T-cell (primary cell): ENCODE data around the gene SYNPO. TPM values are rescaled to one million over a fixed set of nuclear protein-coding genes. Genes with fewer than 3 reads are reported as not detected.
A peak's percentile ranks its signal among the peaks of the same experiment; 100 is the strongest.

Experiments
- ATAC-seq, 4 experiments: fragments of 200-7000 bp in 3 of 4; fragments of 150-1000 bp in 1 of 4; cut with Tn5 transposase; replicated peaks in 1 of 4; 1 replicate in 3 of 4; 2 replicates in 1 of 4; pipeline ENCODE4 v1.10.0; 2021; ENCODE audit warnings: moderate library complexity in 3 of 4, mild to moderate bottlenecking in 2 of 4, moderate number of reproducible peaks in 1 of 4
- CTCF ChIA-PET, 2 donors: fragments of 300-600 bp; sonication (Branson Sonifier 250); formaldehyde crosslinking; loops; one replicate each; lab custom pipeline; 2022; ENCODE audit warnings: antibody characterized with exemption in 2 of 2; lab: Charles Lee
- POLR2A ChIA-PET, 2 donors: fragments of 300-600 bp; sonication (Branson Sonifier 250); formaldehyde crosslinking; loops; one replicate each; lab custom pipeline; 2022; ENCODE audit warnings: antibody characterized with exemption in 2 of 2; lab: Charles Lee
- DNase-seq, 35 experiments: peaks; one replicate each; pipeline versions ENCODE4 v3.0.0 to v3.0.0-alpha.2; 2013 to 2023
- H3K27ac ChIP-seq: one replicate; pipeline ENCODE4 v1.5.1; 2013; ENCODE audit warnings: low read length
- H3K27me3 ChIP-seq, 2 experiments: replicated peaks in 1 of 2; 1 replicate in 1 of 2; 2 replicates in 1 of 2; pipeline versions ENCODE4 v1.6.1 to v1.7.0; 2013; ENCODE audit warnings: low read length in 1 of 2, mixed read lengths in 1 of 2; ENCODE audit not compliant: control insufficient read depth in 2 of 2, insufficient read depth in 2 of 2; ENCODE audit errors: extremely low read depth in 1 of 2
- H3K36me3 ChIP-seq, 2 donors: 1 replicate in 1 of 2; 2 replicates in 1 of 2; pipeline versions ENCODE4 v1.6.1 to v1.7.0; 2013; ENCODE audit warnings: low read length in 1 of 2; ENCODE audit not compliant: control insufficient read depth in 2 of 2, insufficient read depth in 1 of 2; ENCODE audit errors: extremely low read depth in 1 of 2
- H3K4me1 ChIP-seq, 2 experiments: 1 replicate in 1 of 2; 2 replicates in 1 of 2; pipeline versions ENCODE4 v1.6.1 to v1.7.0; 2013; ENCODE audit warnings: low read length in 2 of 2, mixed read lengths in 1 of 2; ENCODE audit not compliant: insufficient read depth in 2 of 2, control insufficient read depth in 1 of 2; ENCODE audit errors: extremely low read depth in 1 of 2
- H3K4me3 ChIP-seq, 2 donors: 1 replicate in 1 of 2; 2 replicates in 1 of 2; pipeline versions ENCODE4 v1.5.1 to v1.7.0; 2013; ENCODE audit warnings: mild to moderate bottlenecking in 2 of 2, low read length in 1 of 2, moderate library complexity in 1 of 2; ENCODE audit not compliant: control insufficient read depth in 1 of 2; ENCODE audit errors: extremely low read depth in 1 of 2
- H3K9me3 ChIP-seq: 2 replicates; pipeline ENCODE4 v1.7.0; 2013
- H3K27ac Mint-ChIP-seq, 2 donors: one replicate each; pipeline ENCODE4 v1.8.0; 2020 to 2021; ENCODE audit warnings: mild to moderate bottlenecking in 2 of 2, mixed read lengths in 2 of 2
- H3K27me3 Mint-ChIP-seq, 2 donors: one replicate each; pipeline ENCODE4 v1.8.0; 2021 to 2022; ENCODE audit warnings: mixed read lengths in 2 of 2
- H3K36me3 Mint-ChIP-seq: one replicate; pipeline ENCODE4 v1.8.0; 2021; ENCODE audit warnings: mixed read lengths
- H3K4me1 Mint-ChIP-seq, 3 donors: one replicate each; pipeline ENCODE4 v1.8.0; 2020 to 2022; ENCODE audit warnings: mixed read lengths in 3 of 3, mild to moderate bottlenecking in 1 of 3
- H3K4me3 Mint-ChIP-seq, 3 donors: one replicate each; pipeline ENCODE4 v1.8.0; 2020 to 2022; ENCODE audit warnings: mild to moderate bottlenecking in 3 of 3, mixed read lengths in 3 of 3, moderate library complexity in 3 of 3
- H3K9me3 Mint-ChIP-seq, 3 donors: one replicate each; pipeline ENCODE4 v1.8.0; 2020 to 2022; ENCODE audit warnings: mixed read lengths in 3 of 3
- WGBS: methylation state at CpG from one replicate; pipeline ENCODE4 v1.1.5; 2013; ENCODE audit warnings: missing lambda C conversion rate; ENCODE audit not compliant: insufficient coverage; 5-methylcytosine and 5-hydroxymethylcytosine counted together
- total RNA-seq, 35 experiments: library from RNA in 6 of 35; stranded (reverse) in 6 of 35; fragments of 120-200 nt in 1 of 35; gene quantifications; one replicate each; pipeline versions ENCODE4 v1.2.1 to v1.2.4 and lab custom pipeline; 2013 to 2026

The SYNPO gene
- total RNA-seq, 5 donors from 2014 or later (not counting 1 experiment from before 2014, with no cell fraction given): 0.09 to 1.9 (median 1.0) TPM

GRCh38 chr5:150623152-150623877 is 17.1 kb upstream of the SYNPO start:
- DNase-seq: no peak
- POLR2A ChIA-PET: no interaction called here
- H3K27ac ChIP-seq: no peak overlapping the region
- no peaks in the 10 kb centered on the region for H3K36me3 ChIP-seq
- 18% methylated on average over 5 of the region's 7 CpGs for WGBS
- Mint-ChIP-seq H3K4me3 (peak overlapping the region; percentile 32 to 84 (median 74)), H3K36me3 (no peaks in the 10 kb centered on the region), H3K9me3 (no peaks in the 10 kb centered on the region), H3K27ac (peak overlapping the region in 1 of 2 donors; percentile 25), H3K27me3 (peaks cover 0 to 14% of the 10 kb centered on the region in 2 donors), H3K4me1 (peaks cover 15 to 25% (median 17%) of the 10 kb centered on the region in 3 donors)
- ATAC-seq: no peak
- H3K4me1 ChIP-seq: peaks cover 0 to 20% of the 10 kb centered on the region in 2 experiments
- no peaks in the 10 kb centered on the region for H3K9me3 ChIP-seq
- H3K4me3 ChIP-seq: no peak overlapping the region
- peaks cover 0 to 51% of the 10 kb centered on the region in 2 experiments for H3K27me3 ChIP-seq
- CTCF ChIA-PET: no interaction called here

GRCh38 chr5:150623878-150624216 is 16.6 kb upstream of the SYNPO start:
- Histone ChIP-seq H3K4me3 (no peak overlapping the region), H3K27ac (no peak overlapping the region), H3K4me1 (peaks cover 0 to 20% of the 10 kb centered on the region in 2 experiments), H3K36me3 (no peaks in the 10 kb centered on the region), H3K9me3 (no peaks in the 10 kb centered on the region), H3K27me3 (peaks cover 0 to 48% of the 10 kb centered on the region in 2 experiments)
- WGBS: 50% methylated on average over 5 of the region's 5 CpGs
- H3K36me3 Mint-ChIP-seq: no peaks in the 10 kb centered on the region
- peaks cover 15 to 25% (median 17%) of the 10 kb centered on the region in 3 donors for H3K4me1 Mint-ChIP-seq
- no peak for ATAC-seq
- H3K27ac Mint-ChIP-seq: peak overlapping the region in 1 of 2 donors; percentile 25
- ChIA-PET CTCF (no interaction called here), POLR2A (no interaction called here)
- H3K27me3 Mint-ChIP-seq: peaks cover 0 to 14% of the 10 kb centered on the region in 2 donors
- H3K4me3 Mint-ChIP-seq: peak overlapping the region; percentile 74 to 84 (median 82)
- no peak for DNase-seq
- no peaks in the 10 kb centered on the region for H3K9me3 Mint-ChIP-seq

GRCh38 chr5:150624334-150625163 is 15.9 kb upstream of the SYNPO start:
- POLR2A ChIA-PET: interaction anchor here in 1 of 2 donors (0.7 kb wide), 1 partner anchor 458 kb away, joined by 3 read pairs; no protein-coding TSS in a partner anchor
- no peaks in the 10 kb centered on the region for H3K36me3 Mint-ChIP-seq
- H3K9me3 ChIP-seq: no peaks in the 10 kb centered on the region
- CTCF ChIA-PET: no interaction called here
- H3K4me3 Mint-ChIP-seq: peak overlapping the region; percentile 74 to 84 (median 82)
- ATAC-seq (peak; percentile 70 to 80 (median 75)), DNase-seq (peak in 29 of 35 experiments; percentile 4 to 50 (median 13))
- no peak overlapping the region for H3K27ac ChIP-seq
- peaks cover 0 to 20% of the 10 kb centered on the region in 2 experiments for H3K4me1 ChIP-seq
- no peaks in the 10 kb centered on the region for H3K9me3 Mint-ChIP-seq
- H3K27me3 Mint-ChIP-seq: peaks cover 0 to 14% of the 10 kb centered on the region in 2 donors
- peaks cover 0 to 44% of the 10 kb centered on the region in 2 experiments for H3K27me3 ChIP-seq
- WGBS: 3% methylated on average over 54 of the region's 74 CpGs
- H3K27ac Mint-ChIP-seq: peak overlapping the region in 1 of 2 donors; percentile 11
- H3K4me1 Mint-ChIP-seq: peaks cover 15 to 25% (median 17%) of the 10 kb centered on the region in 3 donors
- peak overlapping the region; percentile 29 to 38 for H3K4me3 ChIP-seq
- H3K36me3 ChIP-seq: no peaks in the 10 kb centered on the region

- 62% methylated on average over 18 of the region's 19 CpGs for WGBS
- peak in 1 of 35 experiments; percentile 3 for DNase-seq
- ChIA-PET CTCF (no interaction called here), POLR2A (interaction anchor here in 1 of 2 donors (0.7 kb wide), 1 partner anchor 457 kb away, joined by 3 read pairs; no protein-coding TSS in a partner anchor)
- peak in 1 of 4 experiments; percentile 6 for ATAC-seq
- Mint-ChIP-seq H3K4me3 (peak overlapping the region in 2 of 3 donors; percentile 21 to 35), H3K36me3 (no peaks in the 10 kb centered on the region), H3K27ac (no peak overlapping the region), H3K27me3 (peaks cover 0 to 14% of the 10 kb centered on the region in 2 donors), H3K9me3 (no peaks in the 10 kb centered on the region), H3K4me1 (peaks cover 15 to 25% (median 17%) of the 10 kb centered on the region in 3 donors)
- Histone ChIP-seq H3K36me3 (no peaks in the 10 kb centered on the region), H3K9me3 (no peaks in the 10 kb centered on the region), H3K27me3 (peaks cover 0 to 47% of the 10 kb centered on the region in 2 experiments), H3K4me3 (peak overlapping the region; percentile 29 to 38), H3K27ac (no peak overlapping the region), H3K4me1 (peaks cover 0 to 20% of the 10 kb centered on the region in 2 experiments)
These were observed 15.3 kb upstream of the SYNPO start for GRCh38 chr5:150625164-150625535.

- Histone ChIP-seq H3K27ac (no peak overlapping the region), H3K9me3 (no peaks in the 10 kb centered on the region), H3K4me3 (no peak overlapping the region), H3K36me3 (no peaks in the 10 kb centered on the region), H3K27me3 (peaks cover 0 to 48% of the 10 kb centered on the region in 2 experiments), H3K4me1 (peaks cover 0 to 20% of the 10 kb centered on the region in 2 experiments)
- no peaks in the 10 kb centered on the region for H3K9me3 Mint-ChIP-seq
- H3K4me1 Mint-ChIP-seq: peaks cover 15 to 25% (median 17%) of the 10 kb centered on the region in 3 donors
- DNase-seq (peak in 1 of 35 experiments; percentile 24), ATAC-seq (no peak)
- H3K4me3 Mint-ChIP-seq: peak overlapping the region; percentile 37 to 49 (median 39)
- 58% methylated on average over 6 of the region's 10 CpGs for WGBS
- H3K27ac Mint-ChIP-seq: no peak overlapping the region
- ChIA-PET CTCF (no interaction called here), POLR2A (no interaction called here)
- peaks cover 0 to 14% of the 10 kb centered on the region in 2 donors for H3K27me3 Mint-ChIP-seq
- no peaks in the 10 kb centered on the region for H3K36me3 Mint-ChIP-seq
These were observed 14.4 kb upstream of the SYNPO start for GRCh38 chr5:150625831-150626746.
